Measurements from ENCODE around the gene PARP9.

GRCh38 chr3:122559906-122560305 is 4.2 kb downstream of the PARP9 start:
- TF ChIP-seq CTCF (IDR thresholded peaks at IDR 0.05; ENCODE audit: control extremely low read depth in 1 of 3, insufficient read depth in 1 of 3, low read depth in 1 of 3, low read length in 3 of 3) = no peak
- TF ChIP-seq EP300 (IDR thresholded peaks at IDR 0.05; ENCODE audit: borderline replicate concordance in 1 of 2, low read depth in 2 of 2, low read length in 2 of 2) = no peak
